HG03135 (cell line): ENCODE results near the gene CACNA1D.

Source experiments
- ATAC-seq: cut with Tn5 transposase; IDR thresholded peaks from one replicate; pipeline ENCODE4 v1.9.1; 2021; ENCODE audit warnings: mild to moderate bottlenecking, moderate library complexity; ENCODE audit not compliant: unreplicated experiment

The CACNA1D gene

GRCh38 chr3:53680028-53680427 lies 185.6 kb downstream of the CACNA1D start:
- ATAC-seq, result no peak

- ATAC-seq, result no peak
Observed at GRCh38 chr3:53682807-53683206, 188.4 kb downstream of the CACNA1D start.

- no peak for ATAC-seq
Observed at GRCh38 chr3:53688066-53688465, 193.7 kb downstream of the CACNA1D start.

- no peak for ATAC-seq
Observed at GRCh38 chr3:53688989-53689388, 194.6 kb downstream of the CACNA1D start.

- ATAC-seq, result no peak
Observed at GRCh38 chr3:53689681-53690080, 195.3 kb downstream of the CACNA1D start.

- ATAC-seq, result no peak
Observed at GRCh38 chr3:53690521-53690920, 196.1 kb downstream of the CACNA1D start.

- ATAC-seq, result no peak
Observed at GRCh38 chr3:53691349-53691748, 196.9 kb downstream of the CACNA1D start.

- no peak for ATAC-seq
Observed at GRCh38 chr3:53691885-53692284, 197.5 kb downstream of the CACNA1D start.

- ATAC-seq, result no peak
Observed at GRCh38 chr3:53693451-53693850, 199.0 kb downstream of the CACNA1D start.

GRCh38 chr3:53694046-53694445 lies 199.6 kb downstream of the CACNA1D start:
- no peak for ATAC-seq

- no peak for ATAC-seq
Observed at GRCh38 chr3:53694666-53695323, 200.4 kb downstream of the CACNA1D start.

- ATAC-seq, result no peak
Observed at GRCh38 chr3:53695324-53695690, 200.9 kb downstream of the CACNA1D start.

GRCh38 chr3:53696401-53697172 lies 202.2 kb downstream of the CACNA1D start:
- no peak for ATAC-seq

- ATAC-seq, result no peak
Observed at GRCh38 chr3:53700441-53700840, 206.0 kb downstream of the CACNA1D start.

GRCh38 chr3:53702776-53703530 lies 208.5 kb downstream of the CACNA1D start:
- no peak for ATAC-seq

- no peak for ATAC-seq
Observed at GRCh38 chr3:53703630-53704362, 209.4 kb downstream of the CACNA1D start.

- ATAC-seq, result no peak
Observed at GRCh38 chr3:53704363-53704725, 209.9 kb downstream of the CACNA1D start.

GRCh38 chr3:53705024-53705745 lies 210.8 kb downstream of the CACNA1D start:
- ATAC-seq, result no peak

- ATAC-seq, result no peak
Observed at GRCh38 chr3:53705774-53706173, 211.4 kb downstream of the CACNA1D start.

- no peak for ATAC-seq
Observed at GRCh38 chr3:53707222-53707621, 212.8 kb downstream of the CACNA1D start.
